Mucosa of stomach (tissue), 1 donor: ENCODE results near the gene GRB2.

Source experiments
- H3K27me3 ChIP-seq: one replicate; pipeline ENCODE4 v1.7.0; 2013; ENCODE audit warnings: mild to moderate bottlenecking, low read length; ENCODE audit not compliant: control insufficient read depth, insufficient read depth
- H3K36me3 ChIP-seq: one replicate; pipeline ENCODE4 v1.7.0; 2013; ENCODE audit warnings: low read length; ENCODE audit not compliant: control insufficient read depth, insufficient read depth
- H3K4me1 ChIP-seq: one replicate; pipeline ENCODE4 v1.7.0; 2013; ENCODE audit warnings: mild to moderate bottlenecking, low read length; ENCODE audit not compliant: control insufficient read depth, insufficient read depth
- H3K4me3 ChIP-seq: one replicate; pipeline ENCODE4 v1.7.0; 2013; ENCODE audit warnings: low read length
- H3K9ac ChIP-seq: one replicate; pipeline ENCODE4 v1.7.0; 2013; ENCODE audit warnings: mild to moderate bottlenecking, low read length, moderate library complexity
- H3K9me3 ChIP-seq: one replicate; pipeline ENCODE4 v1.7.0; 2013; ENCODE audit warnings: mild to moderate bottlenecking, low read length, moderate library complexity; ENCODE audit not compliant: control insufficient read depth
- donor health status: Pancreatic carcinoma.

The GRB2 gene

GRCh38 chr17:75407655-75408352, 2.3 kb upstream of the GRB2 start:
- Histone ChIP-seq H3K4me1 (peaks cover 13% of the 10 kb centered on the region), H3K9me3 (no peaks in the 10 kb centered on the region), H3K27me3 (no peaks in the 10 kb centered on the region), H3K9ac (no peak overlapping the region), H3K36me3 (no peaks in the 10 kb centered on the region), H3K4me3 (no peak overlapping the region)

- peak overlapping the region; percentile 59 for H3K9ac ChIP-seq
- H3K9me3 ChIP-seq: no peaks in the 10 kb centered on the region
- no peaks in the 10 kb centered on the region for H3K36me3 ChIP-seq
- no peaks in the 10 kb centered on the region for H3K27me3 ChIP-seq
- peak overlapping the region; percentile 43 for H3K4me3 ChIP-seq
- peaks cover 13% of the 10 kb centered on the region for H3K4me1 ChIP-seq
Observed at GRCh38 chr17:75406222-75406615, 741 bp upstream of the GRB2 start.

DNA sequence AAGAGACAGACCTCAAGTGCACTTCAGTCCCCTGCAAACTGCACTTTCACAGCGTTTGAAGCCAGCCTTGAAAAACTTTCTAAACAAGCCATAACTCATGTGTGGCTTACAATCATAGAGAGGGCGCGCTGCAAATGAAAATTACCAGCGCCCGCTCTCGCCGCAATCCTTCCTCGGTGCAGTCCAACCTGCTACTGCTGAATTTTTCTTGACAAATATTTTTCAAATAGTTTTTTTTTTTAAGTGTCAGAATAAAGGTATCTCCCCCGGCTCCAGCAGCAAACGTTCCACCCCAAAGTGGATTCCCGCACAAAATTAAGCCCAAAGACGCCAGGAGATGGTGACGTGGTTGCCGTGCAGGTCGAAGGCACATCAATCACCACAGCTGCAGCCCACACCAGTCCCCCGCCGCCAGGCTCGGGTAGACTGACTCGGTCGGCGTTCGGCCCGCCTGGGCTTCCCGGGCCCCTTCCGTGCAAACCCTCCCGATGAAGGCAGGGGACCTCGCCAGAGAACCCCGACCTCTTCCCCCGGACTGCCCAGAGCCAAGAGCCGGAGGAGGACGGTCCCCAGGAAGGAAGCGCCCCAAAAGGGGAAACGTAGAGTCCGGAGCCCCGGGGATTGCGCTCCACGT, 630 bp downstream of the GRB2 start:
- H3K9ac ChIP-seq: peak overlapping the region; percentile 71
- no peaks in the 10 kb centered on the region for H3K36me3 ChIP-seq
- H3K4me3 ChIP-seq: peak overlapping the region; percentile 57
- H3K9me3 ChIP-seq: no peaks in the 10 kb centered on the region
- peaks cover 13% of the 10 kb centered on the region for H3K4me1 ChIP-seq
- H3K27me3 ChIP-seq: no peaks in the 10 kb centered on the region

DNA sequence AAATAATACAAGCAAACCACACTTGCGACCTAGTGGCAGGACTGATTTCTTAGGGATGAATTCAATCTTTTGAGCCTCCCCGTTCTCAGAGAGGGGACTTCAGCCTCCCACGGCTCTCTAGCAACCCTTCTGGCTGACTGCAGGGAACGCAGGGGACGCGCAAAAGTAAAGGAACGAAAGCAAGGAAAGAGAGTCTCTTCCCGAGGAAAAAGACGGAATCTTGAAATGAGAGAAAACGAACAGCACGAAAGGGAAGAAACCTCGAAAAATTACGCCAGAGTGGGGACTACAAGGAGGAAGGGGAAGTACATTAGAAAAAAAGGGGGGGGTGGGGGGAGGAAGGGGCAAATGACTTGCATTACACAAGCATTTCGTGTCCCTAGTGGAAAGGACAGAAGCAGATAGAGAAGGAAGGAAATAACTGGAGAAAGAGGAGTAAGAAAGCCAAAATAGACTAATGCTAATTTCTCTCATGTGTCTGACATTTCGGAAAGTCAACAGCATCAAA, 1.2 kb downstream of the GRB2 start:
- H3K36me3 ChIP-seq: no peaks in the 10 kb centered on the region
- peak overlapping the region; percentile 57 for H3K4me3 ChIP-seq
- H3K27me3 ChIP-seq: no peaks in the 10 kb centered on the region
- no peaks in the 10 kb centered on the region for H3K9me3 ChIP-seq
- peak overlapping the region; percentile 71 for H3K9ac ChIP-seq
- peaks cover 13% of the 10 kb centered on the region for H3K4me1 ChIP-seq

GRCh38 chr17:75403131-75403530, 2.3 kb downstream of the GRB2 start:
- H3K4me1 ChIP-seq: peaks cover 13% of the 10 kb centered on the region
- no peaks in the 10 kb centered on the region for H3K36me3 ChIP-seq
- H3K4me3 ChIP-seq: no peak overlapping the region
- no peaks in the 10 kb centered on the region for H3K9me3 ChIP-seq
- H3K9ac ChIP-seq: no peak overlapping the region
- H3K27me3 ChIP-seq: no peaks in the 10 kb centered on the region

DNA sequence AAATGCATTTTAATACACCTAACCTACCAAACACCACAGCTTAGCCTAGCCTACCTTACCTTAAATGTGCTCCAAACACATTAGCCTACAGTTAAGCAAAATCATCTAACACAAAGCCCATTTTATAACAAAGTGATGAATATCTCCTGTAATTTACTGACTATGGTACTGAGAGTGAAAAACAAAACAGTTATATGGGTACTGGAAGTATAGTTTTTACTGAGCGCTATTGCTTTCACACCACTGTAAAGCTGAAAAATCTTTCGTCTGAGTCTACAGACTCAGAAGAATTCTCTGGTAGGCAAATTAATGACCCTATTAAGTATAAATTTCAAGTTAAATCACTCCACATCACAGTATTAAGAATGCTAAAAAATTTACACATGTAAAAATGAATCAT, 3.5 kb downstream of the GRB2 start:
- H3K9ac ChIP-seq: no peak overlapping the region
- no peaks in the 10 kb centered on the region for H3K36me3 ChIP-seq
- H3K9me3 ChIP-seq: no peaks in the 10 kb centered on the region
- no peaks in the 10 kb centered on the region for H3K27me3 ChIP-seq
- H3K4me3 ChIP-seq: no peak overlapping the region
- H3K4me1 ChIP-seq: peaks cover 13% of the 10 kb centered on the region

GRCh38 chr17:75400326-75400939, 5.0 kb downstream of the GRB2 start:
- H3K4me3 ChIP-seq: no peak overlapping the region
- H3K36me3 ChIP-seq: no peaks in the 10 kb centered on the region
- no peaks in the 10 kb centered on the region for H3K9me3 ChIP-seq
- peaks cover 16% of the 10 kb centered on the region for H3K4me1 ChIP-seq
- no peaks in the 10 kb centered on the region for H3K27me3 ChIP-seq
- no peak overlapping the region for H3K9ac ChIP-seq

GRCh38 chr17:75398279-75398678, 7.2 kb downstream of the GRB2 start:
- H3K4me3 ChIP-seq: no peak overlapping the region
- no peaks in the 10 kb centered on the region for H3K9me3 ChIP-seq
- no peaks in the 10 kb centered on the region for H3K27me3 ChIP-seq
- peaks cover 21% of the 10 kb centered on the region for H3K4me1 ChIP-seq
- no peak overlapping the region for H3K9ac ChIP-seq
- H3K36me3 ChIP-seq: no peaks in the 10 kb centered on the region

DNA sequence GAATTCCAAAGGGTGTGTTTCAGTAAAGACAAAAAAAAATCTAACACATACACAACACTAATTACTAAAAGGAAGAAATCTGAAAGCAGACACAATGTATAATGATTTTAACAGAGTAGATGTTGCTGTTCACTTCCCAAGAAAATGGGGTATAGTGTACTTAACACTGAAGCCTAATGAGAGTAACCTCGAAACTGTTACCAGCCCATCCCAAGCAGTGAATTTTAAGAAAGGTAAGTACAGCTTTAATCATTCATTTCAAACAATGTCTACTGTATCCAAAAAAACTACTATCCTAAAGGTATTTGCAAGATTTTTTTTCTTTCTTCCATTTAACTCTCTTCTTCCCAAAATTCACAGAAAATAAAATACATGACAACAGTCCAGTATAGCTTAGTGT, 8.3 kb downstream of the GRB2 start:
- no peak overlapping the region for H3K9ac ChIP-seq
- no peaks in the 10 kb centered on the region for H3K9me3 ChIP-seq
- H3K4me1 ChIP-seq: peaks cover 21% of the 10 kb centered on the region
- H3K4me3 ChIP-seq: no peak overlapping the region
- no peaks in the 10 kb centered on the region for H3K36me3 ChIP-seq
- H3K27me3 ChIP-seq: no peaks in the 10 kb centered on the region

- H3K4me1 ChIP-seq: peaks cover 21% of the 10 kb centered on the region
- no peaks in the 10 kb centered on the region for H3K27me3 ChIP-seq
- no peaks in the 10 kb centered on the region for H3K36me3 ChIP-seq
- no peak overlapping the region for H3K9ac ChIP-seq
- no peaks in the 10 kb centered on the region for H3K9me3 ChIP-seq
- no peak overlapping the region for H3K4me3 ChIP-seq
Observed at GRCh38 chr17:75396796-75397195, 8.7 kb downstream of the GRB2 start.

DNA sequence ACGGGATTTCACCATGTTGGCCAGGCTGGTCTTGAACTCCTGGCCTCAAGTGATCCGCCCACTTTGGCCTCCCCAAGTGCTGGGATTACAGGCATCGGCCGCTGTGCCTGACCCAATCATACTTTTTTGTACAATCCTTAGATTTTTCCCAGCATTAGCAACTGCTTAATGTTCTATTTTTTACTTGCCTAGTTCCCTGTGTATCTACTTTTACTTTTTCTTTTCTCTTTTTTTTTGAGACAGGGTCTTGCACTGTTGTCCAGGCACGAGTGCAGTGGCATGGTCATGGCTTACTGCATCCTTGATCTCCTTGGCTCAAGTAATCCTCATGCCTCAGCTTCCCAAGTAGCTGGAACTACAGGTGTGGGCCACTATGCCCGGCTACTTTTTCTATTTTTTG, 9.5 kb downstream of the GRB2 start:
- no peaks in the 10 kb centered on the region for H3K36me3 ChIP-seq
- H3K4me1 ChIP-seq: peaks cover 23% of the 10 kb centered on the region
- no peak overlapping the region for H3K9ac ChIP-seq

GRCh38 chr17:75394332-75394918, 11.1 kb downstream of the GRB2 start:
- peak overlapping the region; percentile 79 for H3K9ac ChIP-seq
- peak overlapping the region; percentile 70 for H3K4me3 ChIP-seq
- H3K4me1 ChIP-seq: peaks cover 35% of the 10 kb centered on the region
- no peaks in the 10 kb centered on the region for H3K27me3 ChIP-seq
- H3K36me3 ChIP-seq: no peaks in the 10 kb centered on the region
- no peaks in the 10 kb centered on the region for H3K9me3 ChIP-seq

More for the DNA sequence above, 9.5 kb downstream of the GRB2 start:
- no peaks in the 10 kb centered on the region for H3K9me3 ChIP-seq
- no peaks in the 10 kb centered on the region for H3K27me3 ChIP-seq
- H3K4me3 ChIP-seq: no peak overlapping the region
